ENCODE results near the gene OR5AK2. TPM values are rescaled to one million over a fixed set of nuclear protein-coding genes. Genes with fewer than 3 reads are reported as not detected.
"Not testable (repeated sequence)": the region's sequence is repeated elsewhere in the genome, so short reads cannot be mapped to it uniquely, and the experiment has no call there.

Gene OR5AK2, protein sequence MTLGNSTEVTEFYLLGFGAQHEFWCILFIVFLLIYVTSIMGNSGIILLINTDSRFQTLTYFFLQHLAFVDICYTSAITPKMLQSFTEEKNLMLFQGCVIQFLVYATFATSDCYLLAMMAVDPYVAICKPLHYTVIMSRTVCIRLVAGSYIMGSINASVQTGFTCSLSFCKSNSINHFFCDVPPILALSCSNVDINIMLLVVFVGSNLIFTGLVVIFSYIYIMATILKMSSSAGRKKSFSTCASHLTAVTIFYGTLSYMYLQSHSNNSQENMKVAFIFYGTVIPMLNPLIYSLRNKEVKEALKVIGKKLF
- not detected for total RNA-seq

DNA sequence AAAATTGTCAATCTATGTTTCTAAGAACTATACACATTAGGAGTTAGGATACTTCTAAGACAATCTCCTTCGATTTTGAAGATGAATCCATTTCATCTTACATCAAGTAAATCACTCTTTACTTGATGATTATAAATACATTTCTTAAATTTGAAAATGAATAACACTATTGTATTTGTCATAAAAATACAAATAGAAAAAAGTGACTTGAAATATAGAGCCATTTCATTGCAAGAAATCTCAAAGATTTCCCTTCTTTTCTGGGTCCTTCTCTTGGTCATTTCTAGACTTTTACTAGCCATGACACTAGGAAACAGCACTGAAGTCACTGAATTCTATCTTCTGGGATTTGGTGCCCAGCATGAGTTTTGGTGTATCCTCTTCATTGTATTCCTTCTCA, at the start of gene OR5AK2:
TSS of gene OR5AK2 (plus strand) at position 301 of the 400 bp plus-strand sequence. CDS start at position 301, 0 bp downstream.
- H3K4me3 ChIP-seq = no peak within 1 kb of the TSS
- intact Hi-C loops (cut with DNase I) = no loop called here
- H3K36me3 ChIP-seq = no peaks in the 10 kb centered on the region
- no peaks in the 10 kb centered on the region for H3K4me1 ChIP-seq
- H3K9me3 ChIP-seq = no peaks in the 10 kb centered on the region
- TF ChIP-seq, protein P1, sequence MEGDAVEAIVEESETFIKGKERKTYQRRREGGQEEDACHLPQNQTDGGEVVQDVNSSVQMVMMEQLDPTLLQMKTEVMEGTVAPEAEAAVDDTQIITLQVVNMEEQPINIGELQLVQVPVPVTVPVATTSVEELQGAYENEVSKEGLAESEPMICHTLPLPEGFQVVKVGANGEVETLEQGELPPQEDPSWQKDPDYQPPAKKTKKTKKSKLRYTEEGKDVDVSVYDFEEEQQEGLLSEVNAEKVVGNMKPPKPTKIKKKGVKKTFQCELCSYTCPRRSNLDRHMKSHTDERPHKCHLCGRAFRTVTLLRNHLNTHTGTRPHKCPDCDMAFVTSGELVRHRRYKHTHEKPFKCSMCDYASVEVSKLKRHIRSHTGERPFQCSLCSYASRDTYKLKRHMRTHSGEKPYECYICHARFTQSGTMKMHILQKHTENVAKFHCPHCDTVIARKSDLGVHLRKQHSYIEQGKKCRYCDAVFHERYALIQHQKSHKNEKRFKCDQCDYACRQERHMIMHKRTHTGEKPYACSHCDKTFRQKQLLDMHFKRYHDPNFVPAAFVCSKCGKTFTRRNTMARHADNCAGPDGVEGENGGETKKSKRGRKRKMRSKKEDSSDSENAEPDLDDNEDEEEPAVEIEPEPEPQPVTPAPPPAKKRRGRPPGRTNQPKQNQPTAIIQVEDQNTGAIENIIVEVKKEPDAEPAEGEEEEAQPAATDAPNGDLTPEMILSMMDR (IDR thresholded peaks at IDR 0.05) = no peak
- TF ChIP-seq POLR2A (IDR thresholded peaks at IDR 0.05) (no peak), POLR2AphosphoS5 (IDR thresholded peaks at IDR 0.05; ENCODE audit: insufficient read depth in 1 of 2, low read depth in 1 of 2) (no peak)
- no peak for DNase-seq (ENCODE audit: extremely low spot score in 2 of 2)
- H3K27ac ChIP-seq = no peak within 1 kb of the TSS
- H3K27me3 ChIP-seq = no peaks in the 10 kb centered on the region

DNA sequence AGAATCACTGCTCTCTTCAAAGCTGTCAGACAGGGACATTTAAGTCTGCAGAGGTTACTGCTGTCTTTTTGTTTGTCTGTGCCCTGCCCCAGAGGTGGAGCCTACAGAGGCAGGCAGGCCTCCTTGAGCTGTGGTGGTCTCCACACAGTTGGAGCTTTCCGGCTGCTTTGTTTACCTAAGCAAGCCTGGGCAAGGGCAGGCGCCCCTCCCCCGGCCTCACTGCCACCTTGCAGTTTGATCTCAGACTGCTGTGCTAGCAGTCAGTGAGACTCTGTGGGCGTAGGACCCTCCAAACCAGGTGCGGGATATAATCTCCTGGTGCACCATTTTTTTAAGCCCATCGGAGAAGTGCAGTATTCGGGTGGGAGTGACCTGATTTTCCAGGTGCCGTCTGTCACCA, 43.2 kb upstream of the OR5AK2 start:
- H3K27me3 ChIP-seq; H3K36me3 ChIP-seq; DNase-seq (ENCODE audit: extremely low spot score in 2 of 2); H3K4me3 ChIP-seq; H3K27ac ChIP-seq; H3K4me1 ChIP-seq; H3K9me3 ChIP-seq; intact Hi-C loops (cut with DNase I): not testable (repeated sequence)

DNA sequence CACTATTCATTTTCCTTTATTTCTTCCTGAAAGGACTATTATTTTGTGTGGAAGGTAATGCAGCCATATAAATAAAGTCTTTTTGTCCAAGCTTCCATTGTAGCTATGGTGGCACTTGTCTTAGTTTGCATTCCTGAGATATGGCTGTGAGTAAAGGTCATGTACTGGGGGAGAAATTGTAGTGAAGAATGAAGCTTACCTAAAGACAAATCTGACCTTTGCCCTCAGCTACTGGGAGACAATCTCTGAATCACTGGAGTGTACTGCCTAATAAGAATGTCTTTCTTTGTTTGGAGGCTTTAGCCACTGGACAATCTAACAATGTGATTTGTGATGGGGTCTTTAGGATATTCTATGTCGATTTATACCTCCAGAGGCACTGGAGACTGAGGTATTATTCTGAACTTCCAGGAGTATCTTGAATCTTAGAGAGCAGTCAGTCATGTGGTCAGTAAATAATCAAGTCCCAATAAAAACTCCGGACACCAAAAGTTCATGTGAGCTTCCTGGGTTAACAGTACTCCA, 39.7 kb upstream of the OR5AK2 start:
- TF ChIP-seq, protein P1 (IDR thresholded peaks at IDR 0.05) = no peak
- TF ChIP-seq POLR2AphosphoS5 (IDR thresholded peaks at IDR 0.05; ENCODE audit: insufficient read depth in 1 of 2, low read depth in 1 of 2) (no peak), POLR2A (IDR thresholded peaks at IDR 0.05) (no peak)
- intact Hi-C loops (cut with DNase I) = no loop called here
- Histone ChIP-seq H3K4me1 (no peaks in the 10 kb centered on the region), H3K4me3 (no peak overlapping the region), H3K27ac (no peak overlapping the region), H3K9me3 (no peaks in the 10 kb centered on the region), H3K36me3 (no peaks in the 10 kb centered on the region), H3K27me3 (no peaks in the 10 kb centered on the region)
- no peak for DNase-seq (ENCODE audit: extremely low spot score in 2 of 2)

DNA sequence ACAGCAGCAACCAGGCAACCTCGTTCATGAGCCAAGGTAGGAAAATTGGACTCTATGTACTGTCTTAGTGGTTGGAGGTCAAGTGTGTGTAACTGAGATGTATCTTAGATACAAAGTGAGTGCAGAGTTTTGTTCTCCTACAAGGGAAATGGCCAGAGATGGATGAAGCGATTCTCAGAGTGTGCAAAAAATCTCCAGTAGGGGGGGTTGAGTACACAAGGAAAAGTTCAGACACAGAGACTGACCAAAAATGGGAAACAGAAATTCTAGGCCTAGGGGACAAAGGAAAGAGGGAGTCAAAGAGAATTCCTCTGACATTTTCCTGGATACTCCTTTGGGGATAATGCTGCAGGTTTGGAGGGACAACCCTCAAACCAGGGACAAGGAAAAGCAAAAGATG, 38.2 kb upstream of the OR5AK2 start:
- Histone ChIP-seq H3K36me3 (no peaks in the 10 kb centered on the region), H3K27ac (no peak overlapping the region), H3K4me3 (no peak overlapping the region), H3K4me1 (no peaks in the 10 kb centered on the region), H3K27me3 (no peaks in the 10 kb centered on the region), H3K9me3 (no peaks in the 10 kb centered on the region)
- intact Hi-C loops (cut with DNase I) = no loop called here
- TF ChIP-seq POLR2A (IDR thresholded peaks at IDR 0.05) (no peak), POLR2AphosphoS5 (IDR thresholded peaks at IDR 0.05; ENCODE audit: insufficient read depth in 1 of 2, low read depth in 1 of 2) (no peak)
- TF ChIP-seq, protein P1 (IDR thresholded peaks at IDR 0.05) = no peak
- no peak for DNase-seq (ENCODE audit: extremely low spot score in 2 of 2)

DNA sequence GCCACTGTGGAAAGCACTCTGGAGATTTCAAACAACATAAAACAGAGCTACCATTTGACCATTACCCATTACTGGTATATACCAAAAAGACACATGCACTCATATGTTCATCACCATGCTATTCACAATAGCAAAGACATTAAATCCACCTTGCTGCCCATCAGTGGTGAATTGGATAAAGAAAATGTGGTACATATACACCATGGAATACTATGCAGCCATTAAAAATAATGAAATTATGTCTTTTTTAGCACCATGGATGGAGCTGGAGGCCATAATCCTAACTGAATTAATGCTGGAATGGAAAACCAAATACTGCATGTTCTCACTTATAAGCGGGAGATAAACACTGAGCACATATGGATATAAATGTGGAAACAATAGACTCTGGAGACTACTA, 34.8 kb upstream of the OR5AK2 start:
- H3K27me3 ChIP-seq; H3K36me3 ChIP-seq; DNase-seq (ENCODE audit: extremely low spot score in 2 of 2); H3K27ac ChIP-seq; intact Hi-C loops (cut with DNase I); H3K4me1 ChIP-seq; H3K9me3 ChIP-seq; H3K4me3 ChIP-seq: not testable (repeated sequence)

DNA sequence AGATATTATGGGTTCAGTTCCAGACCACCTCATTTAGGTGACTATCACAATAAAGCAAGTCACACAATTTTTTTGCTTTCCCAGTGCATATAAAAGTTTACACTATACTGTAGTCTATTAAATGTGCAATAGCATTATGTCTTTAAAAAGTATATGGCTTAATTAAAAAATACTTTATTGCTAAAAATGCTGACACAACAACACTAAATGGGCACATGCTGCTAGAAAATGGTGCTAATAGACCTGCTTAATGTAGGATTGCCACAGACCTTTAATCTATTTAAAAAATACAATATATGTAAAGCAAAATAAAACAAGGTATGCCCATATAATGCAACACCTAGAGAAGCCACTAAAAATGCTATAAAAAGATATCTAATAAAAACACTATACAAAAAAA, 27.1 kb upstream of the OR5AK2 start:
- Histone ChIP-seq H3K27ac (no peak overlapping the region), H3K9me3 (peaks cover under 1% of the 10 kb centered on the region), H3K36me3 (no peaks in the 10 kb centered on the region), H3K4me3 (no peak overlapping the region), H3K4me1 (no peaks in the 10 kb centered on the region), H3K27me3 (no peaks in the 10 kb centered on the region)
- DNase-seq (ENCODE audit: extremely low spot score in 2 of 2) = no peak
- intact Hi-C loops (cut with DNase I) = no loop called here
- TF ChIP-seq, protein P1 (IDR thresholded peaks at IDR 0.05) = no peak
- TF ChIP-seq POLR2A (IDR thresholded peaks at IDR 0.05) (no peak), POLR2AphosphoS5 (IDR thresholded peaks at IDR 0.05; ENCODE audit: insufficient read depth in 1 of 2, low read depth in 1 of 2) (no peak)

All from vagina (tissue), 2 donors.